H1 (cell line): ENCODE results near the gene SLC18A3. TPM values are rescaled to one million over a fixed set of nuclear protein-coding genes. Genes with fewer than 3 reads are reported as not detected.

Source experiments
- CTCF ChIA-PET: fragments of 300-600 bp; sonication (Branson Sonifier 250); formaldehyde crosslinking; loops from one replicate; lab custom pipeline; 2021; ENCODE audit not compliant: partially characterized antibody; lab: Charles Lee
- POLR2A ChIA-PET: fragments of 300-600 bp; sonication (Branson Sonifier 250); formaldehyde crosslinking; loops from one replicate; lab custom pipeline; 2021; ENCODE audit warnings: inconsistent platforms; ENCODE audit not compliant: partially characterized antibody; lab: Charles Lee
- DNase-seq, 2 experiments: peaks; one replicate each; pipeline versions ENCODE4 v3.0.0 to v3.0.0-alpha.2; 2010 to 2022; ENCODE audit warnings: low spot score in 2 of 2, low read depth in 1 of 2, mixed read lengths in 1 of 2
- FAIRE-seq: peaks from 2 replicates; lab custom pipeline; 2011; peaks lifted over from hg19 to GRCh38; lab: Jason Lieb, UNC
- H2AFZ ChIP-seq: 2 replicates; pipeline ENCODE4 v1.8.1; 2012; ENCODE audit warnings: low read length, inconsistent platforms
- H2AK5ac ChIP-seq: 2 replicates; pipeline ENCODE4 v1.6.1; 2013; ENCODE audit warnings: low read depth, low read length
- H2BK120ac ChIP-seq: replicated peaks from 2 replicates; pipeline ENCODE3; 2013; ENCODE audit warnings: low read depth, low read length, inconsistent platforms
- H2BK12ac ChIP-seq: 2 replicates; pipeline ENCODE4 v1.6.1; 2013; ENCODE audit warnings: low read depth, low read length
- H2BK15ac ChIP-seq: 2 replicates; pipeline ENCODE4 v1.6.1; 2013; ENCODE audit warnings: low read length
- H2BK20ac ChIP-seq: 2 replicates; pipeline ENCODE4 v1.6.1; 2013; ENCODE audit warnings: low read length
- H2BK5ac ChIP-seq: 2 replicates; pipeline ENCODE4 v1.6.1; 2013; ENCODE audit warnings: low read depth, low read length
- H3K14ac ChIP-seq: 2 replicates; pipeline ENCODE4 v1.6.1; 2013; ENCODE audit warnings: inconsistent platforms; ENCODE audit not compliant: insufficient read length
- H3K18ac ChIP-seq: 2 replicates; pipeline ENCODE4 v1.6.1; 2013; ENCODE audit warnings: low read length; ENCODE audit errors: extremely low read depth
- H3K23ac ChIP-seq: 2 replicates; pipeline ENCODE4 v1.6.1; 2013; ENCODE audit warnings: inconsistent platforms; ENCODE audit not compliant: insufficient read length
- H3K23me2 ChIP-seq: 2 replicates; pipeline ENCODE4 v1.6.1; 2013; ENCODE audit warnings: low read depth, low read length
- H3K27ac ChIP-seq: 2 replicates; pipeline ENCODE4 v1.6.1; 2011; ENCODE audit warnings: low read depth, low read length, inconsistent platforms
- H3K27me3 ChIP-seq, 4 experiments: replicated peaks in 1 of 4; 1 replicate in 1 of 4; 2 replicates in 3 of 4; pipeline versions ENCODE4 v1.6.1 to v1.8.1; 2011 to 2013; ENCODE audit warnings: low read length in 3 of 4, mild to moderate bottlenecking in 3 of 4, inconsistent platforms in 2 of 4, mixed read lengths in 2 of 4, moderate library complexity in 1 of 4; ENCODE audit not compliant: control insufficient read depth in 3 of 4, insufficient read depth in 3 of 4; ENCODE audit errors: extremely low read depth in 1 of 4
- H3K36me3 ChIP-seq, 4 experiments: 2 replicates each; pipeline versions ENCODE4 v1.6.1 to v1.8.1; 2011 to 2013; ENCODE audit warnings: mild to moderate bottlenecking in 4 of 4, low read length in 3 of 4, moderate library complexity in 2 of 4, control low read depth in 1 of 4, inconsistent platforms in 1 of 4; ENCODE audit not compliant: insufficient read depth in 4 of 4, control insufficient read depth in 2 of 4
- H3K4ac ChIP-seq: replicated peaks from 2 replicates; pipeline ENCODE3; 2013; ENCODE audit warnings: low read length, low read depth, mixed read lengths, inconsistent platforms; ENCODE audit not compliant: insufficient read length
- H3K4me1 ChIP-seq, 4 experiments: replicated peaks in 1 of 4; 1 replicate in 1 of 4; 2 replicates in 3 of 4; pipeline versions ENCODE4 v1.6.1 to v1.8.1; 2011 to 2013; ENCODE audit warnings: low read length in 3 of 4, inconsistent platforms in 2 of 4, mixed read lengths in 1 of 4; ENCODE audit not compliant: insufficient read depth in 4 of 4, control insufficient read depth in 3 of 4
- H3K4me2 ChIP-seq, 2 experiments: 2 replicates each; pipeline versions ENCODE4 v1.6.1 to v1.8.1; 2011 to 2013; ENCODE audit warnings: low read depth in 2 of 2, low read length in 2 of 2, control low read depth in 1 of 2, inconsistent platforms in 1 of 2, mild to moderate bottlenecking in 1 of 2; ENCODE audit not compliant: insufficient read depth in 1 of 2
- H3K4me3 ChIP-seq, 4 experiments: fragments of 200-600, 300-600 bp in 1 of 4; sonication (generic), shearing (Covaris generic), sonication (Bioruptor Twin) in 1 of 4; 2 replicates each; pipeline versions ENCODE4 v1.5.1 to v1.8.1; 2011 to 2016; ENCODE audit warnings: low read length in 4 of 4, low read depth in 3 of 4, control low read depth in 2 of 4, inconsistent platforms in 2 of 4, mild to moderate bottlenecking in 2 of 4, mixed read lengths in 1 of 4, moderate library complexity in 1 of 4; ENCODE audit not compliant: insufficient read depth in 2 of 4; ENCODE audit errors: extremely low read depth in 1 of 4
- H3K56ac ChIP-seq: replicated peaks from 2 replicates; pipeline ENCODE3; 2013; ENCODE audit warnings: low read depth, mild to moderate bottlenecking, mixed read lengths, low read length, inconsistent platforms; ENCODE audit not compliant: insufficient read length
- H3K79me1 ChIP-seq: 2 replicates; pipeline ENCODE4 v1.6.1; 2013; ENCODE audit warnings: low read depth, low read length, control low read depth
- H3K79me2 ChIP-seq, 2 experiments: 2 replicates each; pipeline versions ENCODE4 v1.6.1 to v1.8.1; 2012 to 2013; ENCODE audit warnings: low read length in 2 of 2, mild to moderate bottlenecking in 2 of 2, inconsistent platforms in 1 of 2; ENCODE audit not compliant: insufficient read depth in 2 of 2, control insufficient read depth in 1 of 2
- H3K9ac ChIP-seq, 4 experiments: replicated peaks in 1 of 4; 1 replicate in 1 of 4; 2 replicates in 3 of 4; pipeline versions ENCODE4 v1.6.1 to v1.8.1; 2011 to 2013; ENCODE audit warnings: low read depth in 3 of 4, low read length in 3 of 4, control low read depth in 2 of 4, mild to moderate bottlenecking in 2 of 4, moderate library complexity in 2 of 4, inconsistent platforms in 1 of 4; ENCODE audit errors: extremely low read depth in 1 of 4
- H3K9me3 ChIP-seq, 2 experiments: 2 replicates each; pipeline versions ENCODE4 v1.6.1 to v1.8.1; 2012 to 2013; ENCODE audit warnings: mild to moderate bottlenecking in 2 of 2, moderate library complexity in 2 of 2, control low read depth in 1 of 2, inconsistent platforms in 1 of 2, low read depth in 1 of 2, low read length in 1 of 2, mixed read lengths in 1 of 2; ENCODE audit not compliant: insufficient read depth in 2 of 2
- H4K20me1 ChIP-seq, 2 experiments: replicated peaks in 1 of 2; 2 replicates each; pipeline versions ENCODE3 to v1.8.1; 2011 to 2013; ENCODE audit warnings: inconsistent platforms in 2 of 2, low read length in 2 of 2, mild to moderate bottlenecking in 1 of 2; ENCODE audit not compliant: insufficient read depth in 2 of 2, control insufficient read depth in 1 of 2
- H4K5ac ChIP-seq: 2 replicates; pipeline ENCODE4 v1.6.1; 2013; ENCODE audit warnings: low read length, low read depth, mixed read lengths, inconsistent platforms; ENCODE audit not compliant: insufficient read length
- H4K8ac ChIP-seq: 2 replicates; pipeline ENCODE4 v1.8.0; 2013; ENCODE audit warnings: mild to moderate bottlenecking, moderate library complexity, low read length, inconsistent platforms; ENCODE audit not compliant: insufficient read depth; ENCODE audit errors: extremely low read depth
- H4K91ac ChIP-seq: replicated peaks from 2 replicates; pipeline ENCODE3; 2013; ENCODE audit warnings: low read length, mixed read lengths, inconsistent platforms; ENCODE audit not compliant: insufficient read length
- BACH1 ChIP-seq: IDR thresholded peaks from 2 replicates; pipeline ENCODE4 v1.6.1; 2012; ENCODE audit warnings: low read length, improper control_type of control experiment
- CBX5 ChIP-seq: fragments of 300-800, 300-1000 bp; sonication (generic); IDR thresholded peaks from 2 replicates; pipeline ENCODE4 v1.7.1; 2016; ENCODE audit warnings: antibody characterized with exemption, low read length, low read depth
- CEBPB ChIP-seq: IDR thresholded peaks from 2 replicates; pipeline ENCODE4 v1.6.1; 2012; ENCODE audit warnings: low read depth, low read length
- EP300 ChIP-seq, 2 experiments: IDR thresholded peaks; 1 replicate in 1 of 2; 2 replicates in 1 of 2; pipeline ENCODE4 v1.6.1; 2011 to 2012; ENCODE audit warnings: low read depth in 2 of 2, low read length in 2 of 2, mild to moderate bottlenecking in 2 of 2, borderline replicate concordance in 1 of 2, inconsistent platforms in 1 of 2, moderate library complexity in 1 of 2
- KDM4A ChIP-seq: IDR thresholded peaks from one replicate; pipeline ENCODE4 v1.7.1; 2012; ENCODE audit warnings: low read depth, mild to moderate bottlenecking, moderate library complexity, low read length, inconsistent platforms; ENCODE audit not compliant: severe bottlenecking
- NANOG ChIP-seq: IDR thresholded peaks from 2 replicates; pipeline ENCODE4 v1.6.1; 2011; ENCODE audit warnings: low read length, low read depth, mild to moderate bottlenecking, inconsistent platforms; ENCODE audit not compliant: insufficient read depth, poor library complexity, severe bottlenecking
- POLR2AphosphoS5 ChIP-seq: IDR thresholded peaks from 2 replicates; pipeline ENCODE4 v1.6.1; 2011; ENCODE audit warnings: low read depth, low read length
- POU5F1 ChIP-seq: IDR thresholded peaks from 2 replicates; pipeline ENCODE4 v1.6.1; 2011; ENCODE audit warnings: low read depth, mild to moderate bottlenecking, low read length, moderate library complexity
- RAD21 ChIP-seq, 2 experiments: IDR thresholded peaks in 1 of 2; conservative IDR thresholded peaks in 1 of 2; 2 replicates each; pipeline ENCODE4 v1.6.1; 2011; ENCODE audit warnings: low read depth in 2 of 2, low read length in 2 of 2, improper control_type of control experiment in 1 of 2, inconsistent platforms in 1 of 2, mild to moderate bottlenecking in 1 of 2, moderate library complexity in 1 of 2
- RFX5 ChIP-seq: IDR thresholded peaks from 2 replicates; pipeline ENCODE4 v1.6.1; 2011; ENCODE audit warnings: low read depth, low read length, improper control_type of control experiment, borderline replicate concordance
- SRF ChIP-seq: IDR thresholded peaks from 2 replicates; pipeline ENCODE4 v1.6.1; 2011; ENCODE audit warnings: mild to moderate bottlenecking, low read depth, low read length, moderate library complexity
- YY1 ChIP-seq: IDR thresholded peaks from 2 replicates; pipeline ENCODE4 v1.6.1; 2011; ENCODE audit warnings: low read depth, mild to moderate bottlenecking, low read length
- WGBS, 2 experiments: shearing (Covaris generic) in 1 of 2; methylation state at CpG; one replicate each; pipeline versions ENCODE4 v1.1.6 to v1.1.7; 2013 to 2015; ENCODE audit warnings: low lambda C conversion rate in 2 of 2, mixed read lengths in 2 of 2, inconsistent platforms in 1 of 2, low coverage in 1 of 2, missing lambda C conversion rate in 1 of 2; ENCODE audit not compliant: insufficient replicate concordance in 2 of 2, insufficient coverage in 1 of 2, insufficient read length in 1 of 2; ENCODE audit errors: extremely low coverage in 1 of 2, missing lambda C conversion rate in 1 of 2; 5-methylcytosine and 5-hydroxymethylcytosine counted together
- polyA plus RNA-seq, 7 experiments: library from polyadenylated mRNA; depleted of rRNA in 3 of 7; stranded (reverse) in 5 of 7; unstranded in 2 of 7; fragments of >200 nt in 5 of 7; fragments of 200-250 nt in 2 of 7; gene quantifications; 1 replicate in 5 of 7; 2 replicates in 1 of 7; 4 replicates in 1 of 7; pipeline versions ENCODE4 v1.2.1 to v1.2.3, GENCODE V29; 2011 to 2013; ENCODE audit warnings: missing spikeins in 2 of 7, mixed read lengths in 2 of 7
- total RNA-seq: library from RNA; stranded (reverse); fragmentation: NEBNext Ultra II Directional; extraction: Animal tissue kit (Norgen Biotek cat#: 25700); gene quantifications from 2 replicates; pipeline ENCODE4 v1.2.1, GENCODE V29; 2021

The SLC18A3 gene
- total and polyA plus RNA-seq, 2 of the 8 experiments (the other 6 are each of a cell fraction or from before 2014, with no cell fraction given): 0.17 TPM; not detected in 1

- no peak overlapping the region for H4K91ac ChIP-seq
- 89% methylated on average over 8 of the region's 11 CpGs; no CpG with 5 or more reads in 1 of the 2 experiments for WGBS, 2 experiments
- no peak overlapping the region for H3K23ac ChIP-seq
- H3K9ac ChIP-seq: no peak overlapping the region
- H2AFZ ChIP-seq: no peak overlapping the region
- no peak overlapping the region for H3K4me2 ChIP-seq
- H2BK12ac ChIP-seq: no peak overlapping the region
- no peak overlapping the region for H4K5ac ChIP-seq
- H3K23me2 ChIP-seq: no peaks in the 10 kb centered on the region
- H2BK5ac ChIP-seq: no peak overlapping the region
- H3K79me2 ChIP-seq: no peaks in the 10 kb centered on the region
- peaks cover 0 to 7% (median 1%) of the 10 kb centered on the region in 4 experiments; a peak in 3 of 7 replicates for H3K27me3 ChIP-seq
- H2BK15ac ChIP-seq: no peak overlapping the region
- no peaks in the 10 kb centered on the region for H3K9me3 ChIP-seq
- peaks cover 0 to 4% (median under 1%) of the 10 kb centered on the region in 4 experiments; a peak in 2 of 7 replicates for H3K4me1 ChIP-seq
- H4K20me1 ChIP-seq: peaks cover 0 to 2% of the 10 kb centered on the region in 2 experiments
- no peak for TF ChIP-seq NANOG
- no peak for TF ChIP-seq BACH1
- no peak for TF ChIP-seq KDM4A
- no peak for TF ChIP-seq EP300 (IDR thresholded peaks at IDR 0.05; ENCODE audit: borderline replicate concordance in 1 of 2, low read depth in 2 of 2, low read length in 2 of 2)
- no peak for TF ChIP-seq CEBPB
- TF ChIP-seq POLR2AphosphoS5: no peak
- TF ChIP-seq RFX5: no peak
- TF ChIP-seq SRF: no peak
- TF ChIP-seq CBX5: no peak
- no peak for TF ChIP-seq POU5F1
- no peak for TF ChIP-seq RAD21 (IDR thresholded peaks at IDR 0.05 in 1 of 2, conservative IDR thresholded peaks at IDR 0.05 in 1 of 2; ENCODE audit: low read depth in 2 of 2, low read length in 2 of 2)
- TF ChIP-seq YY1: no peak
- H3K27ac ChIP-seq: no peak overlapping the region
- H3K36me3 ChIP-seq: no peaks in the 10 kb centered on the region
- FAIRE-seq (no peak), DNase-seq (no peak)
- H4K8ac ChIP-seq: no peak overlapping the region
- no peak overlapping the region for H3K4ac ChIP-seq
- H2BK120ac ChIP-seq: no peak overlapping the region
- no peak overlapping the region for H3K18ac ChIP-seq
- ChIA-PET CTCF (interaction anchor here (1.3 kb wide), 1 partner anchor 12 kb away, joined by 4 read pairs; no protein-coding TSS in a partner anchor), POLR2A (no interaction called here)
- H3K4me3 ChIP-seq: no peak overlapping the region
- no peak overlapping the region for H2BK20ac ChIP-seq
- H2AK5ac ChIP-seq: no peak overlapping the region
- H3K14ac ChIP-seq: no peak overlapping the region
- no peak overlapping the region for H3K56ac ChIP-seq
- no peaks in the 10 kb centered on the region for H3K79me1 ChIP-seq
These were observed 12.5 kb upstream of the SLC18A3 start for GRCh38 chr10:49597426-49598163.
